MG63 (cell line): Measurements from ENCODE around the gene SCML1. TPM values are rescaled to one million over a fixed set of nuclear protein-coding genes. Genes with fewer than 3 reads are reported as not detected.

ENCODE experiments used
- DNase-seq: peaks from one replicate; pipeline ENCODE4 v3.0.0-alpha.2; 2020
- H3K27me3 ChIP-seq: fragments of 250-450 bp; sonication (Bioruptor Pico); 2 replicates; pipeline ENCODE4 v1.5.1; 2020; ENCODE audit warnings: mild to moderate bottlenecking, moderate library complexity
- H3K36me3 ChIP-seq: fragments of 250-450 bp; sonication (Bioruptor Pico); 2 replicates; pipeline ENCODE4 v1.5.1; 2020; ENCODE audit warnings: mild to moderate bottlenecking, moderate library complexity
- H3K4me3 ChIP-seq: fragments of 250-450 bp; sonication (Bioruptor Pico); 2 replicates; pipeline ENCODE4 v1.5.1; 2020; ENCODE audit warnings: mild to moderate bottlenecking, moderate library complexity
- H3K9me3 ChIP-seq: fragments of 250-450 bp; sonication (Bioruptor Pico); 2 replicates; pipeline ENCODE4 v1.5.1; 2020; ENCODE audit warnings: mild to moderate bottlenecking, moderate library complexity
- total RNA-seq: library from RNA; depleted of rRNA; stranded (reverse); fragments of >200 nt; shearing (Covaris generic); gene quantifications from 2 replicates; pipeline ENCODE4 v1.2.3, GENCODE V29; 2014; ENCODE audit warnings: low replicate concordance

Gene SCML1
- total RNA-seq, 1 experiment from 2014 or later, result 24.7 TPM

DNA sequence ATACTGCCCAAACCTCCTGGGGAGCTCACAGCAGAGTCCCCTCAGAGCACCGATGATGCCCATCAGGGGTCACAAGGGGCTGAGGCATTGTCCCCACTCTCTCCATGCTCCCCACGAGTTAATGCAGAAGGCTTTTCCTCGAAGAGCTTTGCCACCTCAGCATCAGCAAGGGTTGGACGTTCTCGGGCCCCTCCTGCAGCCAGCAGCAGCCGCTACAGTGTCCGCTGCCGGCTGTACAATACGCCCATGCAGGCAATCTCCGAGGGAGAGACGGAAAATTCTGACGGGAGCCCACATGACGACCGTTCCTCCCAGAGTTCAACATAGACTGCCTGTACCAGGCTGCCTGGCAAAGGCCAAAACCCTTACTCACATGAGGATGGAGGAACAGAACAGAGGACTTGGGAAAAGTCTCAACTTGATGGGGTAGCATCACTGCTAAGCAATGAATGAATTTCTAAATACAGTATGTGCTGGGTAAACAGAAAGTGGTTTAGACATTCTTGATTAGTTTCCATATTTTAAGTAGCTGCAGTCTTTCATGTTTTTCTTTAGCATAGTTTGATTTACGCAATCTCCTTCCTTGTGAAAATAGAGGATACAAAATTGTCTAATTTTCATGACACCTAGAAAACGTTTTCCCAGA lies 5.0 kb upstream of the SCML1 start:
- H3K27me3 ChIP-seq, result no peaks in the 10 kb centered on the region
- no peak overlapping the region for H3K4me3 ChIP-seq
- no peak for DNase-seq
- H3K9me3 ChIP-seq, result no peaks in the 10 kb centered on the region
- no peaks in the 10 kb centered on the region for H3K36me3 ChIP-seq

GRCh38 chrX:17735406-17735805 lies 1.9 kb upstream of the SCML1 start:
- Histone ChIP-seq H3K27me3 (no peaks in the 10 kb centered on the region), H3K4me3 (no peak overlapping the region), H3K9me3 (no peaks in the 10 kb centered on the region), H3K36me3 (no peaks in the 10 kb centered on the region)
- DNase-seq, result no peak

DNA sequence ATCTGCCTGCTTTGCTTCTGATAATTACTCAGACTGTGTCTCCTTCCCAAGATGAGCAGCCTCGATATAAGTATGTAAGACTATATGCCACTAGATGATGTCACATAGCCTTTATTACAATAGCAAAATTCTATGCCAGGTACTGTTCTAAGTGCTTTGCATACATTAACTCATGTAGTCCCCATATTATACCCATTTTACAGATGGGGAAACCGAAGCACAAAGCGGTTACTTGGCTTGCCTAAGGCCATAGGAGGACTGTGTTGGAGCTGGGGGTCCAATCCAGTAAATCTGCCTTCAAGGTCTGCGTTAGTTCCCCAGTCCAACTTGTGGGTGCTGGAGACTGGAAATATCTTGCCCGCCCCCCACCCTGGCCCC lies 826 bp upstream of the SCML1 start:
- Histone ChIP-seq H3K9me3 (no peaks in the 10 kb centered on the region), H3K4me3 (peak overlapping the region; percentile 87), H3K36me3 (no peaks in the 10 kb centered on the region), H3K27me3 (no peaks in the 10 kb centered on the region)
- DNase-seq, result no peak

- H3K36me3 ChIP-seq, result no peaks in the 10 kb centered on the region
- no peaks in the 10 kb centered on the region for H3K9me3 ChIP-seq
- no peaks in the 10 kb centered on the region for H3K27me3 ChIP-seq
- peak overlapping the region; percentile 87 for H3K4me3 ChIP-seq
- DNase-seq, result no peak
Measured at GRCh38 chrX:17737710-17737985, 355 bp downstream of the SCML1 start.

DNA sequence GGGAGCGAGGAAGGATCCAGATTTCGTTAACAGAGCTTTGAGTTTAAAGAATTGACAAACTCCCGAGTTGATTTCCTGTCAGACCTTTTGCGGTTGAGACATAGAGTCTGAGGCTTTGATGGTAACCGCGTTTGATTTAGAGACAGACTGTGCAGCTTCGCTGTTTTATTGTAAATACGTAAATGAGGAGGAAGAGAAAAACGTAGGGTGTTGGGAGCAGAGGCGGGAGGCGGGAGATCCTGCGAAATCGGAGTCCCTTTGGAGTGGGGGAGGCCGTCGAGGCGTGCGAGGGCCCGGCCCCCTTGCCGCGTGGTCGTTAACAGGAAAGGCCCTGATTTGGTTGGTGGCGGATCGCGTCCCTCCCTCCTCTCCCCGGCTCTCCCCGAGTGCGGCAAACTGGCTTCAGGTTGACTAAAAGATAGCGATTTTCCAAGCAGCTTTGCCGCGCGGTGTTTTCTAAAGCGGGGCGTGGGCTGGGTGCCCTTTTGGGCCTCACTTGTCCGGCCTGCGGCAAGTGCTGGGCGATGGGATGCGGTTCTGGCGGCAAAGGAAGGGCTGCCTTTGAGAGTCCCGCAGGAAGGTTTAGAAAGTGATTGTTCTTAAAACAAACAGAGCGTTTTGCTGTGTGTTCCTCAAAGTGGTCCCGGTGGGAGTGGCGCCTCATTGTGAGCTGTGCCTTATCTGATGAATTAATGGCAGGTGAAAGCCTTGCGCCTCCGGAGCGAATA lies 857 bp downstream of the SCML1 start:
- Histone ChIP-seq H3K36me3 (no peaks in the 10 kb centered on the region), H3K27me3 (no peaks in the 10 kb centered on the region), H3K9me3 (no peaks in the 10 kb centered on the region), H3K4me3 (peak overlapping the region; percentile 87)
- peak; percentile 68 for DNase-seq

DNA sequence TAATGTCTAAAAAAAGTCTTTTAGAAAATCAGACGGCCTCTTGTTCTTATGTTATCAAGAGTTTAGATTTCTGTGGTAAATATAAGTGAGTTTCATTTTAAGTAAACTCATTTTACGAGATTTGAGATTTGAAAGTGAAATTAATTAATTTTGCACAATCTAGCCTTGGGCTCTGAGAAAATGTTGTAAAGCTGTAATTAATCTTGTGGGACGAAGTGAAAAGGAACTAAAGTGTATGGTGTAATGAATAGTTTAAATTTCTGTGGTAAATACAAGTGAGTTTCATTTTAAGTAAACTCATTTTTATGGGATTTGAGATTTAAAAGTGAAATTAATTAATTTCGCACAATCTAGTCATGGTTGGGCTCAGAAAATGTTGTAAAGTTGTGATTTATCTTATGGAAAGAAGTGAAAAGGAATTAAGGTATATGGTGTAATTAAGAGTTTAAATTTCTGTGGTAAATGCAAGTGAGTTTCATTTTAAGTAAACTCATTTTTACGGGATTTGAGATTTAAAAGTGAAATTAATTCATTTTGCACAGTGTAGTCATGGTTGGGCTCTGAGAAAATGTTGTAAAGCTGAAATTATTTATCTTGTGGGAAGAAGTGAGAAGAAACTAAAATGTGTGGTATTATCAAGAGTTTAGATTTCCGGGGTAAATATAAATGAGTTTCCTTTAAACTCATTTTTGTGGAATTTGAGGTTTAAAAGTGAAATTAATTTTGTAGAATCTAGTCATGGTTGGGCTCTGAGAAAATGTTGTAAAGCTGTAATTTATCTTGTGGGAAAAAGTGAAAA lies 1.6 kb downstream of the SCML1 start:
- Histone ChIP-seq H3K9me3 (no peaks in the 10 kb centered on the region), H3K4me3 (peak overlapping the region; percentile 87), H3K27me3 (no peaks in the 10 kb centered on the region), H3K36me3 (no peaks in the 10 kb centered on the region)
- DNase-seq, result no peak

GRCh38 chrX:17740137-17741122 lies 3.1 kb downstream of the SCML1 start:
- Histone ChIP-seq H3K4me3 (no peak overlapping the region), H3K36me3 (no peaks in the 10 kb centered on the region), H3K27me3 (no peaks in the 10 kb centered on the region), H3K9me3 (no peaks in the 10 kb centered on the region)
- no peak for DNase-seq

DNA sequence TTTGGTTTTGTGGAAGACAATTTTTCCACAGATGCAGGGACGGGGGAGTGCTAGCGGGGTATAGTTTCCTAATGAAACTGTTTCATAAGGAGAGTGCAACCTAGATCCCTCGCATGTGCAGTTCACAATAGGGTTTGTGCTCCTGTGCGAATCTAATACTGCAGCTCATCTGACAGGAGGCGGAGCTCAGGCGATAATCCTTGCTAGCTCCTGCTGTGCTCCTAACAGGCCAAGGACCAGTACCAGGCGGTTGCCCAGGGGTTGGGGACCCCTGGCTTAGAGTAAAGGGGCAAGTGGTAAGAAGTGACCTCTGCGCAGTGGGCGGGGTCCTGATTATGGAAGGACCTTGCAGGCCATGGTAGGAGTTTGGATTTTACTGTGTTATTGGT lies 3.8 kb downstream of the SCML1 start:
- H3K27me3 ChIP-seq, result no peaks in the 10 kb centered on the region
- H3K36me3 ChIP-seq, result no peaks in the 10 kb centered on the region
- DNase-seq, result no peak
- H3K4me3 ChIP-seq, result no peak overlapping the region
- no peaks in the 10 kb centered on the region for H3K9me3 ChIP-seq

DNA sequence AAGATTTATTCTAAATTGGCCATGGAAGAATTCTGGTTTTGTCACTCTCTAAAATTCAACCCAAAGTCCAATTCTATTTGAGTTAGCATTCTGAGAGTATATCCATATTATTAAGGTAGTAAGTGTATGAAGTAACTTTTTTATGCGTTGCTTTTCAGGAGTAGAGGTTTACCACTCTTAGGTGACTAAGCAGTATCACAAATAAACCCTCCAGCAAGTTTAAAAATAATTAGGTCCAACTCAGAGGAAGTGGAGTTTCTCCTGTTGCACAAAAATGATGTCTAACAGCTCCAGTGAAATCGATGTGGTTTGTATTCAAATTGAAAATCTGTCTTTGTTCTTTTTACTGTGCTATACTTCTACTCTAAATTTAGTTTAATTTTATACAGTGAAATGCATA lies 6.6 kb downstream of the SCML1 start:
- no peaks in the 10 kb centered on the region for H3K27me3 ChIP-seq
- no peaks in the 10 kb centered on the region for H3K9me3 ChIP-seq
- H3K36me3 ChIP-seq, result no peaks in the 10 kb centered on the region
- H3K4me3 ChIP-seq, result no peak overlapping the region
- no peak for DNase-seq

GRCh38 chrX:17744896-17745523 lies 7.7 kb downstream of the SCML1 start:
- H3K4me3 ChIP-seq, result no peak overlapping the region
- H3K36me3 ChIP-seq, result peaks cover 4% of the 10 kb centered on the region
- no peaks in the 10 kb centered on the region for H3K27me3 ChIP-seq
- DNase-seq, result no peak
- no peaks in the 10 kb centered on the region for H3K9me3 ChIP-seq

- DNase-seq, result no peak
- no peaks in the 10 kb centered on the region for H3K27me3 ChIP-seq
- peaks cover 13% of the 10 kb centered on the region for H3K36me3 ChIP-seq
- no peak overlapping the region for H3K4me3 ChIP-seq
- H3K9me3 ChIP-seq, result no peaks in the 10 kb centered on the region
Measured at GRCh38 chrX:17747692-17748091, 10.4 kb downstream of the SCML1 start.

- H3K36me3 ChIP-seq, result peaks cover 13% of the 10 kb centered on the region
- no peak for DNase-seq
- no peaks in the 10 kb centered on the region for H3K27me3 ChIP-seq
- H3K9me3 ChIP-seq, result no peaks in the 10 kb centered on the region
- no peak overlapping the region for H3K4me3 ChIP-seq
Measured at GRCh38 chrX:17748684-17749083, 11.4 kb downstream of the SCML1 start.

DNA sequence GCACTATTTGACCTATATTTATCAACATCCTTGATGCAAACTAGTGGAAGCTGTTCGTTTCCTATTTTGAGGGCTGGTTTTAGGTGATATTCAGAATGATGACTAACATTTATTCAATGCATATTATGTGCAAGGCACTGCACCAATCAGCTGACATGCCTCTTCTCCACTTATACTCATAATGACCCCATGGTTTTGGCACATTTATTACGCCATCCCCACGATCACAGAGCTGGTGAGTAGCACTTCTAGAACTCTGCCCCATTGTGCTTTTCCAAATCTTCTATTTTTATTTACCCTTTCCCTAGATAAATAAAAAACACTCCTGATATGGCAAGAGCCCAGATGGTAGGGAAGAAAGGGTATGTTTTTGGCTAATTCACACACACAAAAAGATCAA lies 13.1 kb downstream of the SCML1 start:
- no peak for DNase-seq
- Histone ChIP-seq H3K9me3 (no peaks in the 10 kb centered on the region), H3K36me3 (peaks cover 13% of the 10 kb centered on the region), H3K27me3 (no peaks in the 10 kb centered on the region), H3K4me3 (no peak overlapping the region)

DNA sequence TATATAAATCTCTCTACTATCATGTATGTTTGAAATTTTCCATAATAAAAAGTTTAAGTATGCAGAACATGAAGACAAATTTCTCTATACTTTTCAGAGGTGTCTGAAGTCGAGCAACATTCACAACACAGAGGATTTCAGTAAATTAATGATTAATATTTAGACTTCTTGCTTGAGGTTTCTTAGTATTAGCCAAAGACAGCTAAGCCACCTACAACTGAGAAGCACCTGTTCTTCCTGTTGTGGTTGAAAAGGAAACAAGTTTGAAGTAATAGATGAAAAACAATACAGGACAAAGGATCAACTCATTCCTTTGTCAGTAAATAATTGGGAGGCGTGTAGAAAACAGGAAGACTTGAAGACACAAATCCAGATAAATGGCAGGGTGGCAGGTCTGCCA lies 21.1 kb downstream of the SCML1 start:
- Histone ChIP-seq H3K36me3 (no peaks in the 10 kb centered on the region), H3K9me3 (no peaks in the 10 kb centered on the region), H3K27me3 (no peaks in the 10 kb centered on the region), H3K4me3 (no peak overlapping the region)
- DNase-seq, result no peak

GRCh38 chrX:17759990-17760389 lies 22.7 kb downstream of the SCML1 start:
- DNase-seq, result no peak
- Histone ChIP-seq H3K27me3 (no peaks in the 10 kb centered on the region), H3K4me3 (no peak overlapping the region)

DNA sequence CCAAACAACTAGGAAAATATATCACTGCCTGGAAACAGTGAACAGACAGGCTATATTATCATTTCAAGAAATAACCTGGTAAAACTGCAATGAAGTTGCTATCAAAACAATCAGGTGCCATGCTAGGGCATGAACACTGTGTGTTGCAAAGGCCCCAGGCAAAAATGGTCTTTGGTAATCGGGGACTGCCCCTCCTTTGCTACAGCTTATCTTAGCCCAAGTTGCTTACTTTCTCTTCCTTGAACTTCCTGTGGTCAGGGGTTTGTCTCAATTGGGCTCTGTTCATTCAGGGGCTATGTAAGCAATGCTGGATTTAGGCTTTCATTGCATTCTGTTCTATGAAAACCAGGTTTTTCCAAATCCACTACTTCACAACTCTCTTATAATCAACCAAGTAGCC lies 30.4 kb downstream of the SCML1 start:
- no peak for DNase-seq
- H3K4me3 ChIP-seq, result no peak overlapping the region

More at GRCh38 chrX:17759990-17760389, 22.7 kb downstream of the SCML1 start:
- no peaks in the 10 kb centered on the region for H3K36me3 ChIP-seq
- H3K9me3 ChIP-seq, result no peaks in the 10 kb centered on the region

More for the DNA sequence above, 30.4 kb downstream of the SCML1 start:
- Histone ChIP-seq H3K36me3 (no peaks in the 10 kb centered on the region), H3K9me3 (no peaks in the 10 kb centered on the region), H3K27me3 (no peaks in the 10 kb centered on the region)
